LNCaP clone FGC (cell line): Measurements from ENCODE around the gene DNMT3A.

ENCODE experiments used
- DNase-seq: peaks from one replicate; pipeline ENCODE4 v3.0.0-alpha.2; 2011; ENCODE audit warnings: low read depth
- H3K4me3 ChIP-seq: 2 replicates; pipeline ENCODE4 v1.5.1; 2011; ENCODE audit warnings: mild to moderate bottlenecking, low read depth, low read length, control low read depth
- TF ChIP-seq, protein P1 (sequence below): IDR thresholded peaks from 2 replicates; pipeline ENCODE4 v1.5.1; 2012; ENCODE audit warnings: mild to moderate bottlenecking; ENCODE audit not compliant: control insufficient read depth, insufficient read depth; ENCODE audit errors: extremely low read depth

Gene DNMT3A

GRCh38 chr2:25373269-25373981, 31.7 kb upstream of the DNMT3A start:
- DNase-seq, result peak; percentile 73
- no peak overlapping the region for H3K4me3 ChIP-seq
- TF ChIP-seq, protein P1, sequence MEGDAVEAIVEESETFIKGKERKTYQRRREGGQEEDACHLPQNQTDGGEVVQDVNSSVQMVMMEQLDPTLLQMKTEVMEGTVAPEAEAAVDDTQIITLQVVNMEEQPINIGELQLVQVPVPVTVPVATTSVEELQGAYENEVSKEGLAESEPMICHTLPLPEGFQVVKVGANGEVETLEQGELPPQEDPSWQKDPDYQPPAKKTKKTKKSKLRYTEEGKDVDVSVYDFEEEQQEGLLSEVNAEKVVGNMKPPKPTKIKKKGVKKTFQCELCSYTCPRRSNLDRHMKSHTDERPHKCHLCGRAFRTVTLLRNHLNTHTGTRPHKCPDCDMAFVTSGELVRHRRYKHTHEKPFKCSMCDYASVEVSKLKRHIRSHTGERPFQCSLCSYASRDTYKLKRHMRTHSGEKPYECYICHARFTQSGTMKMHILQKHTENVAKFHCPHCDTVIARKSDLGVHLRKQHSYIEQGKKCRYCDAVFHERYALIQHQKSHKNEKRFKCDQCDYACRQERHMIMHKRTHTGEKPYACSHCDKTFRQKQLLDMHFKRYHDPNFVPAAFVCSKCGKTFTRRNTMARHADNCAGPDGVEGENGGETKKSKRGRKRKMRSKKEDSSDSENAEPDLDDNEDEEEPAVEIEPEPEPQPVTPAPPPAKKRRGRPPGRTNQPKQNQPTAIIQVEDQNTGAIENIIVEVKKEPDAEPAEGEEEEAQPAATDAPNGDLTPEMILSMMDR, result no peak

- DNase-seq, result no peak
- TF ChIP-seq, protein P1, result no peak
- H3K4me3 ChIP-seq, result no peak overlapping the region
These were observed 30.9 kb upstream of the DNMT3A start for GRCh38 chr2:25372405-25373268.

DNA sequence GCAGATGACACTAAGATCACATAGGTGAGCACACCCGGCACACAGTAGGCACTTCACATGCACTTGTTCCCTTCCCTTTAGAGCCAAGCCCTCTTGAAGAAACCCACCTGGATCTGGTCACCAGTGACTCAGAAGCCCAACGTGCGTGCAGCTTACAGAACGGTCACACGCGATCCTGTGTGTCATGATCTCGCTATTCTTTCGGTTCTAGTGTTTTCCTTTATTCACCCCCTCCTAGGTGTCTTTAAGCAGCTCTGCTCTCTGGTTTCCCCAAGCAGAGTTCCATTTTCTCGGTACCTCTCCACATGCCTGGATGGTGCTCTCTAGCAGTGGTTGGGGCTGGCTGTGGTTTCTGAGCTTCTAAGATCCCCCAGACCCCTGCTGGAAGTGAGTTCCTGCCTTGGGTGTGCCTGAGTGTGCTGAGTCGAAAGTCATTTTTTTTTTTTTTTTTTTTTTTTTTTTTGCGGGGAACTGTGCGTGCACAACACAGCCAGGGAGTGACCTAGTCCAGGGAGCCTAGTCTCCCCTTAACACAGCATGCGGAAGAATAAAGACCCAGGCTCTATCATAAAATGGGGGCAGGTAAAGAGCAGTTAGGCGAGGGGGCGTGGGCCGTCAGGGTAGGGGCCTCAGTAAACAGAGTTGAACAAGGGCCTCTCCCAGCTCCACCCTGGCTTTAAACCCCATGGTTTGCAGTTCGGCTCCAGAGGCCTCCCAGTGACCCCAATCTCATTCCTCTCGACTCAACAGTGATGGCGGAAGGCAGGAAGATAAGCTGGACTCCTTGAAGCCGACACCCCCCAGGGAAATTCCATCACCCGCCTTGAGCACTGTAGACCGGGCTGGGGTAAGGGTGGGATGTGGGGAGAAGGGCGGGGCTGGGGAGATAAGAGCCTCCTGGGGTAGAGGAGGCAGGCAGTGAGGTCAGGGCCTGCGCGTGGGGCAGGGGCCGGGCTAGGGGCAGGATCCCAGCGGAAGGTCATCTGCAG, 29.8 kb upstream of the DNMT3A start:
- TF ChIP-seq, protein P1, result no peak
- no peak for DNase-seq
- no peak overlapping the region for H3K4me3 ChIP-seq

DNA sequence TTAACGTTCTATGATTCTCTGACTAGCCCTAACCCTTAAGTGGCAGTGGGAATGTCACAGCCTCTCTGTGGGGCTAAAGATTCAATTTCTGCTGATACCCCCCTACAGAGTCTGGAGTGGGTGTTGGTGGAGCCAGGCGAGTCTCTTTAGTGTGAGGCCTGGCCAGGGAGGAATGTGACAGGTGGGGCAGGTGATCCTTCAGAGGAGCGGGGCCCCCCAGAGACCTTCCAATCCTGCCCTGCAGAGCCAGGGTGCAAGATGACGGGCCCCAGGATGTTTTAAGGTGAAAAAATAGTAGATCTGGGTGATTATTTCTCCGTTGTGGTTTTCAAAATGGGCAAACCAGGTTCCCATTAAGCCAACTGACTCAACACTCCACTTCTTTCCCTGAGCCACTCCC, 28.2 kb upstream of the DNMT3A start:
- no peak for DNase-seq
- TF ChIP-seq, protein P1, result no peak
- no peak overlapping the region for H3K4me3 ChIP-seq

DNA sequence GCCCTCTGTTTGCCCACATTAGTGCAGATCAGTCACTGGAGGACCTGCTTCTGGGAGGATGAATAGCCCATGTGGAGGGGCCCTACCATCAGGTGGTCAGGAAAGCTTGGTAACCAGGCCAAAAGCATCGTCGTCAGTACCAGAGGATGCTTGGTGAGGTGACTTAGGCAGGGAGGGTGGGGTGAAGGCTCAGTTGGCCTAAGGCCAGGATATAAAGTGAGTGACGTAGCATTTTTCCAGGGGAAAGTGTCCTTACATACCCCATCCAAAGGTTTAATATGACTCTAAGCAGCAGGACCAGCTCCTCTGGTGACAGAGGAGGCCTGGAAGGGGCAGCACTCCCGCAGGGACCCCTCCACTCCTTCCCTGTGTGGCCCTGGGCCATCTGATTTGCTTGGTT, 27.7 kb upstream of the DNMT3A start:
- DNase-seq, result no peak
- TF ChIP-seq, protein P1, result no peak
- H3K4me3 ChIP-seq, result no peak overlapping the region

- no peak overlapping the region for H3K4me3 ChIP-seq
- no peak for DNase-seq
- TF ChIP-seq, protein P1, result no peak
These were observed 26.9 kb upstream of the DNMT3A start for GRCh38 chr2:25368660-25369059.
